HepG2 (cell line): Measurements from ENCODE around the gene TJAP1. TPM values are rescaled to one million over a fixed set of nuclear protein-coding genes. Genes with fewer than 3 reads are reported as not detected.

Source experiments
- IKZF4 ChIP-seq: sonication (generic); formaldehyde crosslinking; IDR thresholded peaks from 2 replicates; pipeline ENCODE4 v1.5.1; 2020; ENCODE audit warnings: borderline replicate concordance, mild to moderate bottlenecking, low read depth, missing genetic modification reagents; ENCODE audit errors: not compliant biosample characterization
- JARID2 ChIP-seq: sonication (generic); formaldehyde crosslinking; IDR thresholded peaks from 2 replicates; pipeline ENCODE4 v1.8.1; 2023; ENCODE audit warnings: missing genetic modification reagents, inconsistent platforms; ENCODE audit not compliant: insufficient replicate concordance
- JUN ChIP-seq: sonication (generic); formaldehyde crosslinking; IDR thresholded peaks from 2 replicates; pipeline ENCODE4 v1.4.0; 2020; ENCODE audit warnings: mild to moderate bottlenecking, missing genetic modification reagents
- LRRFIP1 ChIP-seq: sonication (generic); formaldehyde crosslinking; conservative IDR thresholded peaks from 2 replicates; pipeline ENCODE4 v1.4.0; 2020; ENCODE audit warnings: missing genetic modification reagents
- NAIF1 ChIP-seq: sonication (generic); formaldehyde crosslinking; IDR thresholded peaks from 2 replicates; pipeline ENCODE4 v1.5.0; 2020; ENCODE audit warnings: mild to moderate bottlenecking, missing genetic modification reagents, borderline replicate concordance
- NFE2L1 ChIP-seq: sonication (generic); formaldehyde crosslinking; IDR thresholded peaks from 2 replicates; pipeline ENCODE4 v1.4.0; 2020; ENCODE audit warnings: missing genetic modification reagents, mild to moderate bottlenecking, borderline replicate concordance
- POLR2G ChIP-seq: fragments of 200-400 bp; formaldehyde crosslinking; IDR thresholded peaks from 2 replicates; pipeline ENCODE4 v1.6.1; 2018; ENCODE audit warnings: mild to moderate bottlenecking, low read depth, low read length, moderate library complexity
- RFXANK ChIP-seq: IDR thresholded peaks from 2 replicates; pipeline ENCODE4 v1.6.1; 2016
- SMYD3 ChIP-seq: sonication (generic); formaldehyde crosslinking; IDR thresholded peaks from 2 replicates; pipeline ENCODE4 v1.8.1; 2023; ENCODE audit warnings: mild to moderate bottlenecking, missing genetic modification reagents
- ZBTB14 ChIP-seq: sonication (generic); formaldehyde crosslinking; IDR thresholded peaks from 2 replicates; pipeline ENCODE4 v1.4.0; 2020; ENCODE audit warnings: missing genetic modification reagents
- ZBTB42 ChIP-seq: sonication (generic); formaldehyde crosslinking; IDR thresholded peaks from 2 replicates; pipeline ENCODE4 v1.5.0; 2020; ENCODE audit warnings: mild to moderate bottlenecking, missing genetic modification reagents
- ZBTB44 ChIP-seq: sonication (generic); formaldehyde crosslinking; IDR thresholded peaks from 2 replicates; pipeline ENCODE4 v1.4.0; 2020; ENCODE audit warnings: missing genetic modification reagents
- ZNF280B ChIP-seq: sonication (generic); formaldehyde crosslinking; IDR thresholded peaks from 2 replicates; pipeline ENCODE4 v1.5.0; 2020; ENCODE audit warnings: missing genetic modification reagents, mild to moderate bottlenecking, borderline replicate concordance
- ZNF564 ChIP-seq: sonication (generic); formaldehyde crosslinking; IDR thresholded peaks from 2 replicates; pipeline ENCODE4 v1.8.1; 2023; ENCODE audit warnings: mild to moderate bottlenecking, missing genetic modification reagents
- ZNF737 ChIP-seq: sonication (generic); formaldehyde crosslinking; IDR thresholded peaks from 2 replicates; pipeline ENCODE4 v1.5.0; 2020; ENCODE audit warnings: missing genetic modification reagents, mild to moderate bottlenecking, borderline replicate concordance
- ZSCAN31 ChIP-seq: sonication (generic); formaldehyde crosslinking; IDR thresholded peaks from 2 replicates; pipeline ENCODE4 v1.5.0; 2020; ENCODE audit warnings: low read depth, mild to moderate bottlenecking, missing genetic modification reagents
- ZXDC ChIP-seq: sonication (generic); formaldehyde crosslinking; IDR thresholded peaks from 2 replicates; pipeline ENCODE4 v1.5.0; 2020; ENCODE audit warnings: mild to moderate bottlenecking, missing genetic modification reagents
- polyA plus RNA-seq, 8 experiments: library from polyadenylated mRNA; depleted of rRNA in 3 of 8; stranded (reverse) in 7 of 8; unstranded in 1 of 8; fragments of >200 nt; fragmentation: Illumina TruSeq in 4 of 8; extraction: Trizol in 4 of 8; gene quantifications; 2 replicates each; pipeline versions ENCODE4 v1.2.1 to v1.2.3, GENCODE V29; 2011 to 2016; ENCODE audit warnings: low read depth in 4 of 8, missing spikeins in 1 of 8, mixed read lengths in 1 of 8; ENCODE audit not compliant: insufficient read depth in 1 of 8
- total RNA-seq, 5 experiments: library from RNA; depleted of rRNA; stranded (reverse); fragments of >200 nt; fragmentation: Illumina TruSeq; extraction: Trizol; gene quantifications; 2 replicates each; pipeline ENCODE4 v1.2.3, GENCODE V29; 2016; ENCODE audit warnings: low read depth in 1 of 5

Gene TJAP1
- total and polyA plus RNA-seq, 2 of the 13 experiments (the other 11 are each of a cell fraction or from before 2014, with no cell fraction given), result 15.7 to 41.6 TPM

GRCh38 chr6:43454696-43455530 lies 22.5 kb upstream of the TJAP1 start (continued):
- TF ChIP-seq ZXDC (peak; percentile 86; the same call in 1 of the 2 replicates), ZBTB44 (CRISPR knock-in tag) (no peak), ZNF737 (CRISPR knock-in tag) (0 out of 2 replicates have a peak, but pooled peaks have one; percentile 61), NAIF1 (CRISPR knock-in tag) (no peak), JUN (CRISPR knock-in tag) (no peak), NFE2L1 (no peak), ZBTB14 (CRISPR knock-in tag) (0 out of 2 replicates have a peak, but pooled peaks have one; percentile 15), ZBTB42 (CRISPR knock-in tag) (no peak), JARID2 (CRISPR knock-in tag) (peak; percentile 72), LRRFIP1 (CRISPR knock-in tag) (no peak), ZNF280B (no peak), ZNF564 (CRISPR knock-in tag) (peak; percentile 83; the same call in 1 of the 2 replicates), RFXANK (CRISPR knock-in tag) (no peak), IKZF4 (peak; percentile 60), POLR2G (peak; percentile 15; the same call in 1 of the 2 replicates), ZSCAN31 (peak; percentile 83; the same call in 1 of the 2 replicates), SMYD3 (CRISPR knock-in tag) (no peak)
